Karpas-422 (cell line): Measurements from ENCODE around the gene RNF167. TPM values are rescaled to one million over a fixed set of nuclear protein-coding genes. Genes with fewer than 3 reads are reported as not detected.

ENCODE experiments used
- DNase-seq: peaks from one replicate; pipeline ENCODE4 v3.0.0-alpha.2; 2015
- H2AFZ ChIP-seq: fragments of 200-600 bp; sonication (generic); 2 replicates; pipeline ENCODE4 v1.6.1; 2014; ENCODE audit warnings: antibody characterized with exemption, low read length, mixed read lengths
- H3K27ac ChIP-seq: fragments of 200-600 bp; sonication (generic); 2 replicates; pipeline ENCODE4 v1.5.1; 2014; ENCODE audit warnings: mild to moderate bottlenecking, low read length, moderate library complexity
- H3K27me3 ChIP-seq: fragments of 200-600 bp; sonication (generic); 2 replicates; pipeline ENCODE4 v1.6.1; 2014; ENCODE audit warnings: low read length, mixed read lengths
- H3K36me3 ChIP-seq: fragments of 200-600 bp; sonication (generic); 2 replicates; pipeline ENCODE4 v1.6.1; 2014; ENCODE audit warnings: low read length, mixed read lengths; ENCODE audit not compliant: insufficient read depth
- H3K4me1 ChIP-seq: fragments of 200-600 bp; sonication (generic); 2 replicates; pipeline ENCODE4 v1.6.1; 2014; ENCODE audit warnings: mild to moderate bottlenecking, low read length, mixed read lengths
- H3K4me2 ChIP-seq: fragments of 200-600 bp; sonication (generic); 2 replicates; pipeline ENCODE4 v1.6.1; 2014; ENCODE audit warnings: low read length, low read depth, mild to moderate bottlenecking; ENCODE audit not compliant: poor library complexity, severe bottlenecking
- H3K4me3 ChIP-seq: fragments of 200-600 bp; sonication (generic); 2 replicates; pipeline ENCODE4 v1.5.1; 2014; ENCODE audit warnings: mild to moderate bottlenecking, antibody characterized with exemption, low read length, mixed read lengths
- H3K79me2 ChIP-seq: fragments of 200-600 bp; sonication (generic); 2 replicates; pipeline ENCODE4 v1.6.1; 2014; ENCODE audit warnings: mild to moderate bottlenecking, low read length, mixed read lengths
- H3K9ac ChIP-seq: fragments of 200-600 bp; sonication (generic); 2 replicates; pipeline ENCODE4 v1.6.0; 2014; ENCODE audit warnings: low read length
- H3K9me2 ChIP-seq: fragments of 200-600 bp; sonication (generic), shearing (Covaris generic); replicated peaks from 2 replicates; pipeline ENCODE4 v1.6.0; 2014; ENCODE audit warnings: mild to moderate bottlenecking, low read length, moderate library complexity; ENCODE audit not compliant: insufficient read depth
- H3K9me3 ChIP-seq: fragments of 300-700, 200-600 bp; sonication (generic); 2 replicates; pipeline ENCODE4 v1.6.1; 2014; ENCODE audit warnings: low read length, mixed read lengths
- H4K20me1 ChIP-seq: fragments of 200-600 bp; sonication (generic); 2 replicates; pipeline ENCODE4 v1.6.1; 2014; ENCODE audit warnings: mild to moderate bottlenecking, antibody characterized with exemption, low read length, low read depth; ENCODE audit not compliant: insufficient read depth
- total RNA-seq: library from RNA; depleted of rRNA; stranded (reverse); fragments of >200 nt; shearing (Covaris generic); gene quantifications from 2 replicates; pipeline ENCODE4 v1.2.3, GENCODE V29; 2014; ENCODE audit warnings: low replicate concordance

The RNF167 gene
- total RNA-seq, 1 experiment from 2014 or later, result 50.5 TPM

GRCh38 chr17:4931963-4932362 lies 8.1 kb upstream of the RNF167 start, which contains the start of gene GP1BA:
GP1BA (plus strand) TSS chr17:4932277; CDS start chr17:4932605, 328 bp downstream.
- H3K36me3 ChIP-seq, result no peaks in the 10 kb centered on the region; the same call in 1 of the 2 replicates
- DNase-seq, result no peak
- H3K4me1 ChIP-seq, result no peaks in the 10 kb centered on the region
- peaks cover 1% of the 10 kb centered on the region; the same call in 1 of the 2 replicates for H3K79me2 ChIP-seq
- H3K27me3 ChIP-seq, result no peaks in the 10 kb centered on the region
- H3K9me3 ChIP-seq, result no peaks in the 10 kb centered on the region
- no peak within 1 kb of the TSS for H3K9ac ChIP-seq
- no peak within 1 kb of the TSS for H3K27ac ChIP-seq
- no peaks in the 10 kb centered on the region for H3K9me2 ChIP-seq
- no peaks in the 10 kb centered on the region for H4K20me1 ChIP-seq
- no peak within 1 kb of the TSS for H2AFZ ChIP-seq
- H3K4me2 ChIP-seq, result no peak within 1 kb of the TSS
- H3K4me3 ChIP-seq, result no peak within 1 kb of the TSS

GRCh38 chr17:4932756-4933155 lies 7.3 kb upstream of the RNF167 start:
- no peak overlapping the region for H3K9ac ChIP-seq
- no peaks in the 10 kb centered on the region for H3K27me3 ChIP-seq
- H2AFZ ChIP-seq, result no peak overlapping the region
- DNase-seq, result no peak
- H3K79me2 ChIP-seq, result peaks cover 9% of the 10 kb centered on the region; the same call in 1 of the 2 replicates
- H3K9me3 ChIP-seq, result no peaks in the 10 kb centered on the region
- H3K9me2 ChIP-seq, result no peaks in the 10 kb centered on the region
- H3K4me3 ChIP-seq, result no peak overlapping the region
- no peak overlapping the region for H3K27ac ChIP-seq
- H3K36me3 ChIP-seq, result peaks cover under 1% of the 10 kb centered on the region
- H3K4me2 ChIP-seq, result no peak overlapping the region
- no peaks in the 10 kb centered on the region for H3K4me1 ChIP-seq
- no peaks in the 10 kb centered on the region for H4K20me1 ChIP-seq

DNA sequence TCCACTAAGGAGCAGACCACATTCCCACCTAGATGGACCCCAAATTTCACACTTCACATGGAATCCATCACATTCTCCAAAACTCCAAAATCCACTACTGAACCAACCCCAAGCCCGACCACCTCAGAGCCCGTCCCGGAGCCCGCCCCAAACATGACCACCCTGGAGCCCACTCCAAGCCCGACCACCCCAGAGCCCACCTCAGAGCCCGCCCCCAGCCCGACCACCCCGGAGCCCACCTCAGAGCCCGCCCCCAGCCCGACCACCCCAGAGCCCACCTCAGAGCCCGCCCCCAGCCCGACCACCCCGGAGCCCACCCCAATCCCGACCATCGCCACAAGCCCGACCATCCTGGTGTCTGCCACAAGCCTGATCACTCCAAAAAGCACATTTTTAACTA lies 6.4 kb upstream of the RNF167 start:
- no peaks in the 10 kb centered on the region for H3K9me2 ChIP-seq
- H3K9me3 ChIP-seq, result no peaks in the 10 kb centered on the region
- peaks cover 9% of the 10 kb centered on the region for H3K36me3 ChIP-seq
- no peak for DNase-seq
- no peak overlapping the region for H3K27ac ChIP-seq
- no peak overlapping the region for H3K9ac ChIP-seq
- H3K79me2 ChIP-seq, result peaks cover 18% of the 10 kb centered on the region
- no peaks in the 10 kb centered on the region for H3K27me3 ChIP-seq
- no peak overlapping the region for H3K4me2 ChIP-seq
- no peaks in the 10 kb centered on the region for H4K20me1 ChIP-seq
- H3K4me3 ChIP-seq, result no peak overlapping the region
- H2AFZ ChIP-seq, result no peak overlapping the region
- H3K4me1 ChIP-seq, result peaks cover 7% of the 10 kb centered on the region

GRCh38 chr17:4934173-4934979 lies 5.7 kb upstream of the RNF167 start:
- H3K9ac ChIP-seq, result no peak overlapping the region
- H2AFZ ChIP-seq, result no peak overlapping the region
- no peaks in the 10 kb centered on the region for H3K27me3 ChIP-seq
- no peak overlapping the region for H3K27ac ChIP-seq
- no peaks in the 10 kb centered on the region for H3K9me2 ChIP-seq
- no peak for DNase-seq
- H3K4me2 ChIP-seq, result no peak overlapping the region
- H3K79me2 ChIP-seq, result peaks cover 25% of the 10 kb centered on the region
- H3K4me3 ChIP-seq, result no peak overlapping the region
- H3K4me1 ChIP-seq, result peaks cover 10% of the 10 kb centered on the region
- peaks cover 10% of the 10 kb centered on the region for H3K36me3 ChIP-seq
- no peaks in the 10 kb centered on the region for H3K9me3 ChIP-seq
- H4K20me1 ChIP-seq, result no peaks in the 10 kb centered on the region

DNA sequence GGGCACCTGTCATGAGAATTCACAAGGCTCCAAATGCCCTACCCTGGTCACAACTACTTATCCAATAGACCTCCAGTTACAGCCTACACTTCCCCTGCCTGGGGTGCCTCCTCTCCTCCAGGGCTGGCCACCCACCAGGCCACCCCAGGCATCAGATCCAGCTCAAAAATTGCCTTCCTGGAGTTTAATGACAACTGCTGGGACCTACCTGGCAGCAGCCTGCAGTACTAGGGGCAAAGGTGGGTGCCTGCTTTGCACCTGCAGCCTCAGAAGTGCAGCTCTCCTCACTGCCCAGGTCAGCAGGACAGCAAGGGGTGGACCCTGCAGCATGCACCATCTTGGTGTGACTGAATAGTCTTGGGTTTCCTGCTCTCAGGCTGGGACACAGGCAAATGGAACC lies 4.4 kb upstream of the RNF167 start:
- peaks cover 10% of the 10 kb centered on the region for H3K36me3 ChIP-seq
- H3K9ac ChIP-seq, result no peak overlapping the region
- H3K27ac ChIP-seq, result no peak overlapping the region
- H3K27me3 ChIP-seq, result no peaks in the 10 kb centered on the region
- no peak for DNase-seq
- peaks cover 31% of the 10 kb centered on the region for H3K79me2 ChIP-seq
- H3K9me3 ChIP-seq, result no peaks in the 10 kb centered on the region
- H3K4me2 ChIP-seq, result no peak overlapping the region
- H3K9me2 ChIP-seq, result no peaks in the 10 kb centered on the region
- no peaks in the 10 kb centered on the region for H4K20me1 ChIP-seq
- peaks cover 10% of the 10 kb centered on the region for H3K4me1 ChIP-seq
- H2AFZ ChIP-seq, result no peak overlapping the region
- H3K4me3 ChIP-seq, result no peak overlapping the region

- Histone ChIP-seq H4K20me1 (no peaks in the 10 kb centered on the region; the same call in 1 of the 2 replicates), H3K27me3 (no peaks in the 10 kb centered on the region), H3K4me1 (peaks cover 12% of the 10 kb centered on the region), H3K9ac (no peak overlapping the region), H2AFZ (no peak overlapping the region), H3K79me2 (peaks cover 39% of the 10 kb centered on the region), H3K27ac (no peak overlapping the region), H3K9me2 (no peaks in the 10 kb centered on the region), H3K9me3 (no peaks in the 10 kb centered on the region), H3K4me2 (no peak overlapping the region), H3K36me3 (peaks cover 10% of the 10 kb centered on the region), H3K4me3 (no peak overlapping the region)
- DNase-seq, result no peak
These were observed 3.6 kb upstream of the RNF167 start for GRCh38 chr17:4936436-4936835.

- H2AFZ ChIP-seq, result no peak overlapping the region
- peaks cover 23% of the 10 kb centered on the region for H3K4me1 ChIP-seq
- H3K9me2 ChIP-seq, result no peaks in the 10 kb centered on the region
- peaks cover 13% of the 10 kb centered on the region for H3K36me3 ChIP-seq
- no peaks in the 10 kb centered on the region for H3K9me3 ChIP-seq
- no peak overlapping the region for H3K4me3 ChIP-seq
- no peak overlapping the region for H3K9ac ChIP-seq
- no peaks in the 10 kb centered on the region; the same call in 1 of the 2 replicates for H4K20me1 ChIP-seq
- H3K4me2 ChIP-seq, result no peak overlapping the region
- no peak overlapping the region for H3K27ac ChIP-seq
- H3K27me3 ChIP-seq, result no peaks in the 10 kb centered on the region
- no peak for DNase-seq
- peaks cover 50% of the 10 kb centered on the region for H3K79me2 ChIP-seq
These were observed 2.5 kb upstream of the RNF167 start for GRCh38 chr17:4937553-4937952.

DNA sequence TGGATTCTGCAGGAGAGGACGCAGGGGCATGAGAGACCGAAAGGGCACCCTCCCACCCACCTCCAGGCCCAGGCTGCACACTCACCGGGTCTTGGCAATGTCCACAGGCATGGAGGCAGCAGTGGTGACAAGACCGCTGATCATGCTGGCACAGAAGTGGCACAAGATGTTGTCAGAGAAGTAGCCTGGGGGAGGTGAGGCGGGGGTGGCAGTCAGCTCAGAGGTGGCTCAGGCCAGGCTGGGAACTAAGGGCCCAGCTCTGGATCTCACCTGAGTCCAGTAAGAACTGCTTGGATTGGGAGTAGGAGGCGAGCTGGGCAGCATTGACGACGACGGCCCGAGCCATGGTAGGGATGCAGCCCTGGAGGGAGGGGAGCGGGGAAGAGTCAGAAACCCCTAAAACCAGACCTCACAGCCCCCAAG lies 2.0 kb upstream of the RNF167 start:
- H3K79me2 ChIP-seq, result peaks cover 55% of the 10 kb centered on the region
- H3K4me2 ChIP-seq, result peak overlapping the region; percentile 92
- H3K27me3 ChIP-seq, result no peaks in the 10 kb centered on the region
- peaks cover 19% of the 10 kb centered on the region for H3K36me3 ChIP-seq
- peak overlapping the region; percentile 96; the same call in 1 of the 2 replicates for H3K4me3 ChIP-seq
- H3K4me1 ChIP-seq, result peaks cover 28% of the 10 kb centered on the region
- no peak overlapping the region for H3K27ac ChIP-seq
- H3K9me2 ChIP-seq, result no peaks in the 10 kb centered on the region
- DNase-seq, result no peak
- H3K9ac ChIP-seq, result peak overlapping the region; percentile 95
- no peaks in the 10 kb centered on the region for H3K9me3 ChIP-seq
- no peak overlapping the region for H2AFZ ChIP-seq
- H4K20me1 ChIP-seq, result no peaks in the 10 kb centered on the region; the same call in 1 of the 2 replicates
